AG04450 (cell line): ENCODE measurements around the gene SOWAHA. TPM values are rescaled to one million over a fixed set of nuclear protein-coding genes. Genes with fewer than 3 reads are reported as not detected.

Experiments used
- CTCF ChIA-PET: fragments of 300-600, 350-600 bp; formaldehyde crosslinking; extraction: SDS; loops from one replicate; lab custom pipeline; 2022; ENCODE audit warnings: antibody characterized with exemption, inconsistent platforms; lab: Charles Lee
- POLR2A ChIA-PET: fragments of 350-600 bp; formaldehyde crosslinking; extraction: SDS; loops from one replicate; lab custom pipeline; 2021; ENCODE audit warnings: antibody characterized with exemption, inconsistent platforms; lab: Yijun Ruan, JAX
- DNase-seq: peaks from one replicate; pipeline ENCODE4 v3.0.0-alpha.2; 2011; ENCODE audit warnings: low read depth, low spot score
- H3K27ac ChIP-seq: one replicate; pipeline ENCODE4 v1.5.1; 2012; ENCODE audit warnings: low read depth, low read length, control low read depth
- H3K27me3 ChIP-seq: one replicate; pipeline ENCODE4 v1.6.0; 2012; ENCODE audit warnings: low read length; ENCODE audit not compliant: control insufficient read depth, insufficient read depth
- H3K4me3 ChIP-seq: 2 replicates; pipeline ENCODE4 v1.5.1; 2011; ENCODE audit warnings: mild to moderate bottlenecking, low read depth, low read length, control low read depth
- H3K9me3 ChIP-seq: 2 replicates; pipeline ENCODE4 v1.5.1; 2012; ENCODE audit warnings: low read length; ENCODE audit not compliant: control insufficient read depth, insufficient read depth
- CTCF ChIP-seq: IDR thresholded peaks from 2 replicates; pipeline ENCODE4 v1.5.1; 2011; ENCODE audit warnings: low read depth, low read length, control low read depth, inconsistent platforms
- polyA plus RNA-seq: library from polyadenylated mRNA; depleted of rRNA; stranded (reverse); fragments of >200 nt; gene quantifications from 2 replicates; pipeline ENCODE4 v1.2.3, GENCODE V29; 2011

The SOWAHA gene
- polyA plus RNA-seq, 1 experiment = not detected

GRCh38 chr5:132776131-132776937 is 36.8 kb upstream of the SOWAHA start:
- no peak overlapping the region for H3K27ac ChIP-seq
- no peak for TF ChIP-seq CTCF
- CTCF ChIA-PET = interaction anchor here (0.8 kb wide), 2 partner anchors 9 to 44 kb away, joined by 5 to 7 read pairs; no protein-coding TSS in a partner anchor
- POLR2A ChIA-PET = no interaction called here
- H3K4me3 ChIP-seq = peak overlapping the region; percentile 79
- no peaks in the 10 kb centered on the region for H3K27me3 ChIP-seq
- DNase-seq = no peak
- no peaks in the 10 kb centered on the region for H3K9me3 ChIP-seq

- H3K4me3 ChIP-seq = peak overlapping the region; percentile 79
- no peaks in the 10 kb centered on the region for H3K9me3 ChIP-seq
- CTCF ChIA-PET = no interaction called here
- TF ChIP-seq CTCF = no peak
- no peaks in the 10 kb centered on the region for H3K27me3 ChIP-seq
- DNase-seq = no peak
- POLR2A ChIA-PET = interaction anchor here (0.7 kb wide), 1 partner anchor 350 kb away, joined by 3 read pairs; no protein-coding TSS in a partner anchor
- H3K27ac ChIP-seq = no peak overlapping the region
These were observed 36.2 kb upstream of the SOWAHA start for GRCh38 chr5:132776938-132777208.

GRCh38 chr5:132777209-132778069 is 35.7 kb upstream of the SOWAHA start, which contains the start of gene SEPTIN8:
Gene SEPTIN8, minus strand, starts transcription at chr5:132777239. Its CDS starts 102 bp downstream, at chr5:132777137.
- TF ChIP-seq CTCF = no peak
- POLR2A ChIA-PET = interaction anchor here (0.7 kb wide), 1 partner anchor 351 kb away, joined by 3 read pairs; no protein-coding TSS in a partner anchor
- no peak within 1 kb of the TSS for H3K27ac ChIP-seq
- no peak for DNase-seq
- peak within 1 kb of the TSS; percentile 79 for H3K4me3 ChIP-seq
- no peaks in the 10 kb centered on the region for H3K9me3 ChIP-seq
- no peaks in the 10 kb centered on the region for H3K27me3 ChIP-seq
- CTCF ChIA-PET = interaction anchor here (1.9 kb wide), 1 partner anchor 43 kb away, joined by 11 read pairs; no protein-coding TSS in a partner anchor

GRCh38 chr5:132778129-132778528 is 35.0 kb upstream of the SOWAHA start:
- ChIA-PET POLR2A (no interaction called here), CTCF (interaction anchor here (1.9 kb wide), 1 partner anchor 42 kb away, joined by 11 read pairs; no protein-coding TSS in a partner anchor)
- Histone ChIP-seq H3K27me3 (no peaks in the 10 kb centered on the region), H3K27ac (no peak overlapping the region), H3K9me3 (no peaks in the 10 kb centered on the region), H3K4me3 (peak overlapping the region; percentile 79)
- no peak for TF ChIP-seq CTCF
- DNase-seq = no peak
